NCI-H146 (cell line): ENCODE data around the gene ETDB.
"Not testable (repeated sequence)": the region's sequence is repeated elsewhere in the genome, so short reads cannot be mapped to it uniquely, and the experiment has no call there.

Experiments
- DNase-seq: peaks from one replicate; lab custom pipeline; 2025; lab: John Stamatoyannopoulos, UW

The ETDB gene

DNA sequence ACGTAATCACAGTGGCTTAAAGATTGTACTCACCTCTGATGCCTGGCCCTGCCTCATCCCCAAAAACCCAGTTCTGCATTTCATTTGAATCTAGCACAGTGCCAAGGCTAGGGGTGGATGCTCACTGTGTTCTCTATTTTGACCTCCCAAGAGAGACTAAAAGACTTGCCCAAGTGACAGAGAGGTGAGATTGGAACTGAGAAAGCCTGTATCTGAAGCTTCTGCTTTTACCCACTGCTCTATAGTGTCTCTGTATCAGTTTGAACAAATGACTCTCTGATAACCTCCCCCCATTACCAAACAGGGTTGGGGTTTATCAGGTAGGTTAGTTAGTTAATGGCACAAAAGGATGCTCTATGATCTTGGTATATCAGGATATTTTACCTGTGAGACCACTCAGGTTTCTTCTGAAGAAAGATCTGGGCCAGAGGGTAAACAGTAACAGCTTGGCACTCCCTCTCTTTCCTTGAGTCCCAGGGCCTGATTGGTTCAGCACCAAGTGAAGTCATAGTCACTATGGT, at the start of gene ETDB:
ETDB (minus strand) TSS at position 471 of the 521 bp plus-strand sequence. CDS start 1,265 bp downstream, outside the sequence.
- DNase-seq = not testable (repeated sequence)

DNA sequence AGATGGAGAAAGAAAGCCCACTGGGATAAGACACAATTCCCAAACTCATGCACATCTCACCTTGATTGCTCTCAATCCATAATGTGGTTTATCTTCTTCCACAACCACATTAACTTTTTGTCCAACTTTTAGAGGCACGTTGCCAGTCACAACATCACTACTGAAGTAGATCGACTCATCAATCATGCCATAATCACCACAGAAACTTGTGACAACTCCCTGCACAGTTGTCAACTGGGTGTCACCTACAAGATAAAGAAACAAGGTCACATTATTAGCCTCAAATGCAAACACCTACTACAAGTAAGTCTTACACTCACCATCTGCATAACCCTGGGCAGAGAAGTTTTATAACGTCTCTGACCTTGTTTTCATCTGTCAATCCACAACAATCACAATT, 49.2 kb upstream of the ETDB start:
- DNase-seq = not testable (repeated sequence)

DNA sequence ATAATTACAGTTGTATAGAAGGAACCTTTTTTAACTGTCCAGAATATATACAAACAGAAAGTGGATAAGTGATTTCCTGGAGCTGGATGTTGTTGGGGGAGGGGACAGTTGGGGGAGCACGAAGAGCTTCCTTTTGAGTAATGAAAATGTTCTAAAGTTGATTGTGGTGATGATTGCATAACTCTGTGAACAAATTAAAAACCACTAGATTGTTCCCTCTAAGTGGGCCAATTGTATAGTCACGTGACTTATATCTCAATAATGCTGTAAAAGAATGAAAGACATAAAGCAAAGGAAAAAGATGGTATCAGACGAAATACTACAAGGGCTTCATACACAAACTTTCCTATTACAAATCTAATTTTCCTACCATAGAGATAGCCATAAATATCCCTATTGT, 48.2 kb upstream of the ETDB start:
- no peak for DNase-seq

DNA sequence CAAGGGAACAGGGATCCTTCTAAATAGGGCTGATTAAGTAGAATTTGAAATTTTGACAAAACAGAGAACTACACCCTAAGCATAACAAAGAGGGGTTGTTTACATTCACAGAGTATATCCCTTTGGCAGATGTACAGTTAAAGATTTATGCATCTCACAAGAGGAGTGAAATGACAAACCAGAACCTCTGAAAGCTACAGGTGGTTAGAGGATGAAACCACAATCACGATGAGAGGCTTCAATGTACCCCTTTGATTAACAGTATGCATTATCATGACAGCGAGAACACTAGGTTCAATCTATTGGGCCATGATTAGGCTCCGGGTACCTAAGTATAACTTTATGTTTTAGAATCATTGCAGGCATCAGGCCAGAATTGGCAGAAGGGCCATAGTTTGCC, 34.4 kb upstream of the ETDB start:
- DNase-seq = not testable (repeated sequence)

DNA sequence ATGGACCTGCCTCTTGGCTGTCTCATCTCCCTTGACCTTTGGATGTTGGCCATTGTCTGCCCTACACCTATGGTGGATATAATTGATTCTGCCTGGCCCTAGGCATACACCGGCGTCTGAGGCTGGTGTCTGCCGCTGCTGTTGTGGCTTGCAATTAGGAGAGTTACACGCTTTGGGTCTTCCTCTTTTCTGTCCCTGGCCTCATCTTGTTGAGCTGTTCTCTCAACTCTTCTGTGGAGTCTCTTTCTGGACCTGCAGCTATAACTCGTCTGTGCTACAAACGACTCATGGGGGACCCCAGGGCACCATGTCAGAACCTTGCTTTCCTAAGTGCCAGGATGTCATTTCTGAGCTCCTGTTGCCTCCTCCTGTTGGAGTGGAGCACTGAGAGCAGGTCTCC, 5.8 kb upstream of the ETDB start:
- DNase-seq = not testable (repeated sequence)

DNA sequence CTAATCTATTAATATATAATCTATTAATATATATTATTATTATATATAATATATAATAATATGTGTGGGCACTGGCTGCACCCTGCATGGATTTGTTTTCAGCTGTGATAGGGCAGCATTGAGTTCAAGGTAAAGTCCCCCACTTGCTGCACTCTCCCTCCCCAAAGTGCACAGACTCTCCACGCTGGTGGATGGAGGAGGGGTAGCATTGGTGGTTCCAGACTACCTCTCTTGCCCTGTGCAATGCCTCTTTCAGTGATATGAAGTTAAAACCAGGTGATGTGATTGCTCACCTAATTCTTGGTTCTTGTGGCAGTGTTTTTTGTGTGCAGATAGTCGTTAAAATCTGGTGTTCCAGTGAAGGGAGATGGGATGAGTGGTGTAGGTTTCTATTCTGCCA, 4.3 kb downstream of the ETDB start:
- not testable (repeated sequence) for DNase-seq

DNA sequence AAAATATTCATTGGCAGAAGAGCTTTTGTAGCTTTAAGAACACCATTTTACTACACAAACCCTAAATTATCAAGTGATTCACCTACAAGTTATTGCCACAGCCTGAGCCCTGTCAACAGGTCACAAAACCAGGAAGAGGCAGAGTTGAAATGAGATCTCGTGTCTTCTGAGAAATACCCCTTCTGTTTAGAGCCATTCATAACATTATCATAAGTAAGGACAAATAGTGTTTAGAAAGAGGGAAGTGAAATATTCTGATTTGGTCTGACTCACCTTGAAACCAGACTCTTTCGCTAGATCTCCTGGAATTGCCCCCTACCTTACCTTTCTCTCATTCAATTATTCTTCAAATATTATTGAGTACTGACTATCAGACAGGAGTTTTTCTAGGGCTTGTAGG, 5.9 kb downstream of the ETDB start:
- DNase-seq = no peak

DNA sequence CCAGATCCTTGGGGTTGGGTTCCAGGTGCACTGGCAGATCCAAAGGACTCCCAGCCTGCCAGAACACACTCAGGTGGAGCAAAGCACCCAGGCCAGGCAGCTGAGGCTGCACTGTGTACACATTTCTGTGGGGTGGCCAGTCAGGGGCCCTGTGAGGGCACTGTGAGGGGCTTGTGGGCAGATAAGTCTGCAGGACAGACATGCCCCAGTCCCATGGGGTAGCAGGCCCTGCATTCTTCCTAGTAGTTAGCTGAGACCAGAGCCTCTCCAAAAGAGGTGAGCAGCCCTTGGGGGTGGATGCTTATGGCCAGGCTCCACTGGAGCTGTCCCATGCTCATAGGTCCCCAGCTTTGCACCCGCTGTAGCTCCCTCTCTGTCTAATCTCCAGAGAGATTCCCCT, 7.6 kb downstream of the ETDB start:
- no peak for DNase-seq

DNA sequence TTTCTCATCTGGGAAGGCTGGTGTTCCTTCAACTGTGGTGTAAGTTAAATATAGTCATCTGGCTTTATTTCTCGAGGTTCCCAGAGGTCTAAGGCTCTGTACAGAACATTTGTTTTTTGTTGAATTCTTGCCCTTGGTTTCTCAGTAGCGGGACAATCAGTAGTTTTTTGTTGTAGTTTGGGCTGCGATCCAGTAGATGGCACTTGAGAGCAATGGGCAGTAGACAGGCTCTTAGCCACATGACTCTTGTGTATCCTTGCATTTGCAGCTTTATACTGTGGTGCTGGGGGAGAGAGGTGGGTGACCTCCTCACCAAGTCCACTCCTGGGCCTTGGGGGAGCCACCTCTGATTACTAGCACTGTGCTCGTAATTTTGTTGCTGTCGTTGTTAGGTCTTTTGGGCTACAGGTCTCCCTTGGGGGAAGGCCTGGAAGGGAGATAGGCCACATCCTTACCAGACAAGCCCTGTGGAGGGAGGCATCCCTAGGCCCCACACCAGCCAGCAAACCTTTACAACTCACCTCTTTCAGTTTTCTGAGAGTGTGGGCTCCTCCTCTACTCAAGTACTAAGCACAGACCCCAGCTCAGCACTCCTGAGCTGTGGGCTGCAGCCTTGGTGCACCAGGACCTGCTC, 8.1 kb downstream of the ETDB start:
- no peak for DNase-seq

DNA sequence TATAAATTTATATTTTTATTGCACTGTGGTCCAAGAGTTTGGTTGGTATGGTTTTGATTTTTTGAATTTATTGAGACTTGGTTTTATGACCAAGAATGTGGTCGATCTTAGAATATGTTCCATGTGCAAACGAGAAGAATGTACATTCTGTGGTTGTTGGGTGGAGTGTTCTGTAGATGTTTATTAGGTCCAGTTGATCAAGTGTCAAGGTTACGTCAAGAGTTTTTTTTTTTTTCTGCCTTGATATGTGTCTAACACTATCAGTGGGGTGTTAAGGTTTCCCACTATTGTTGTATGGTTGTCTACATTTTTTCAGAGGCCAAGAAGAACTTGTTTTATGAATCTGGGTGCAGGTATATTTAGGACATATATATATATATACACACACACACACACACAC, 10.8 kb downstream of the ETDB start:
- no peak for DNase-seq

DNA sequence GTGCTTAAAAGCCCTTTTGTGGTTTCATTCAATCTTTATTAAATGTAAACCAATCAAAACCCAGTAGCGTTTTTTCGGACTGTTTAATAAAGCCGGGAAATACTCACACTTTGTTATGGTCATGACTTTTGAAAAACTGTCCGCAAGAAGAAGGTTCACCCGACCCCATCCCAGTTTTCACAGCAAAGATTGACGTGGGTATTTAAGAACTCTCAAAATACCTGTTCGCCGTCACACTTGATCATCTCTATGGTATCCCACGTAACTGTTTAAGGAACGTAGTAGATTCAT, 20.9 kb downstream of the ETDB start:
- DNase-seq = no peak

DNA sequence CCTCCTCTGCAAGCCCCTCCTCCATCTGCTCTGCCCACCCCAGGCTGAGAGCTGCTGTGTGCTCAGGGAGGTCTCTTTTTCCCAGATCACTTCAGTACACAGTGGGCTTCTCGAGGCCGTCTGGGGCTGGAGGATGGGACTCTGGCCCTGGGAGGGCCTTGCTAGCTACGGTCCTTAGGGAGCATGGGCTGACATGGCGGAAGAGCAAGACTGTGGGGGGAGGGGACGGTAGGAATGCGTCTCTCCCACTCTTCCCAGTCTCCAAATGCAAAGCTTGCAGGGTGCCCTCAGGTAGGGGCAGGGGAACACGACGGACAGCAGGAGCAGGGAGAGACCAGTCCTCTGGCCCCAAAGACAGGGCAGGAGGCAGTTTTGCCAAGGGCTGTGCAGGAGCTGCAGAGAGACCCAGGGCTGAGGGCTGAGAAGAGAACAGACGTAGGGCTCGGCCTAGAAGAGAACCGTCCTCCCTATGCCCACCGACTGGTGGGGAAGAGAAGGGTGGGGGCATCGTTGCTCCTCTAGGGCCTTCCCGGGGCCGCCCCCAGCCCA, 23.1 kb downstream of the ETDB start:
- DNase-seq = not testable (repeated sequence)

DNA sequence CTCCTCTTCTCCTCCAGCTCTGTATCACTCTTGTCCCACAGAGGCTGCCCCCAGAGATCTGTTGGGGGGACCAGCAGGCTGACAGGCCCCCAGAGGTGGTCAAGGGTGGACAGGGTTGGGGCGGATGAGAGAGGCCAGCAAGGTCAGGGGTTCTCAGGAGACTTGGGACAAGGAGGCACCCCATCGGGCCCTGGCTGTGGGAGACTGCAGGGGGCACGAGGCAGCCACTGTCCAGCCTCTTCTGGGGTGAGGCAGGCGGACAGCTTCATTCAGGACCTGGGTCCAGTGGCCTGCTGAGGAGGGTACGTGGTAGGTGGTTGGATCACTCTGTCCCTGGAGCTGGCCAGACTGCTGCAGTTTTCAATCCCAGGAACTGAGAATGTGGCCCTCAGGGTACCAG, 24.6 kb downstream of the ETDB start:
- no peak for DNase-seq

DNA sequence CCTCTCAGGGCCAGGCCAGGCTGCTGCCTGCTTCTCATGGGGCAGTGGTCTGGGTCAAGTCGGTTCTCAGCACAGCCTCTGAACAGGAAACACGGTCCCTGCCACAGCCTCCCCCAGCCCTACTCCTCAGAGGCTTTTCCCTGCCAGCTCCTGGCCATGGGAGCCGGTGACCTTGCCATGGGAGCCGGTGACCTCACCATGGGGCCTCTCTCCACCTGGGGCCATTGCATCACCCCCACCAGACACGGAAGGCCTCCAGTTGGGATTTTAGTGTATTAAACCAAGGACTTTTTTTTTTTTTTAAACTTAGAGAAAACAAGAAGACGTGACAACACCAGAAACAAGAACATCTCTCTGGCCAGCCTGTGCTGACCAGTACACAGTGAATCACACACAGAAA, 25.6 kb downstream of the ETDB start:
- no peak for DNase-seq

DNA sequence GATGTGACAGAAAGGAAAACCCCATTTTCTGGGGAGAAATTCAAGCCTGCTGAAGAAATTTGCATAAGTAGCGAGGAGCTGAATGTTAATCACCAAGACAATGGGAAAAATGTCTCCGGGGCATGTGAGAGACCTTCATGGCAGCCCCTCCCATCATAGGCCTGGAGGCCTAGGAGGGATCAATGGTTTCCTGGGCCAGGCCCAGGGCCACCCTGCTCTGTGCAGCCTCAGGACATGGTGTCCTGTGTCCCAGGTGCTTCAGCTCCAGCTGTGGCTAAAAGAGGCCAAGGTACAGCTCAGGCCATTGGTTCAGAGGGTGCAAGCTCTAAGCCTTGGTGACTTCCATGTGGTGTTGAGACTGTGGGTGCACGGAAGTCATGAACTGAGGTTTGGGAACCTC, 31.2 kb downstream of the ETDB start:
- no peak for DNase-seq

DNA sequence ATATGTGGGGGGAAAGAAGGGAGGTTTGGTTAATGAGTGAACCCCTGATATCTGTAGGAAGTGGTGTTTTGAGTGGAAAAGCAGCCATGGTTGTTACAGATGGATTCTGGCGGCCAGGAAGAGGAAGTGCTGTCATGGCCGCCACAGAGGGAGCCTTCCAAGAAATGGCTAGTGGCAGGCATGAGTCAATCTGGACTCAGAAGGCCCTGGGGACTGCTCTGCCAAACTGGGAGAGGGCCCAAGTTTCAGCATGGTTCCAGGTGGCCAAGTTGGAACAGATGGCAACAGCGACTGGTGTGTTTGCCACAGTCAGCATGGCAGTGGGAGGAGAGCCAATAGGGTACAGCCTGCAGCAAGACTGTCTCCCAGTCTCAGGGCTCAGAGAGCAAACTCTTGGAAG, 32.5 kb downstream of the ETDB start:
- no peak for DNase-seq

DNA sequence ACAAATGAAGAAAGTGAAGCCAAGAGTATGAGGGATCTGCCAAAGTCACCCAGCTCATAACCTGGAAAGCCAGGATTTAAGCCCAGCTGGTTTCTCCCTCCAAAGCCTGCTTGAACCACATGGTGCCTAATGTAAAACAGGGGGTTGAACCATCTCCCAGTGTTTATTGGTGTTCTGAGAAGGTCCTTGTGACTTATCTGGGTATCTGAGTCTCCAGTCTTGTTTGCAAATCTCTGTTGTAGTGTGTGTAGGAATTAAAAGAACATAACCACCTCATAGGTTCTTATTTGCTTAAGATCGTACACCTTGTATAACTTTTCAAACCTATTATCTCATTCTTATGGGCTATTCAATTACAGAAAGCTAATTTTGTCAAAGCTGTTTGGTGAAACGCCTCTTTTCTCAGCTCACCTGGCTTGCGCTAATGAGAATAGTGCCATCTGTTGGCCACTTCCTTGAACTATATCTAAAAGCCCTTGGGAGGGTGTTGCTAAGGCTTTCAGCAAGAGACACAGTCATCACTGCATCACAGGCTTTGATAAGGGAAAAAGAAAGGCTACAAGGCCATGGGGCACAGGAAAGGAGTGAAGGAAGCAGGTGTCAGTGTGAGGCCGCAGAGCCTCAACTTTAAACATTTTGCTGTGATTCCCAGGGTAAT, 34.0 kb downstream of the ETDB start:
- peak; percentile 55 for DNase-seq

DNA sequence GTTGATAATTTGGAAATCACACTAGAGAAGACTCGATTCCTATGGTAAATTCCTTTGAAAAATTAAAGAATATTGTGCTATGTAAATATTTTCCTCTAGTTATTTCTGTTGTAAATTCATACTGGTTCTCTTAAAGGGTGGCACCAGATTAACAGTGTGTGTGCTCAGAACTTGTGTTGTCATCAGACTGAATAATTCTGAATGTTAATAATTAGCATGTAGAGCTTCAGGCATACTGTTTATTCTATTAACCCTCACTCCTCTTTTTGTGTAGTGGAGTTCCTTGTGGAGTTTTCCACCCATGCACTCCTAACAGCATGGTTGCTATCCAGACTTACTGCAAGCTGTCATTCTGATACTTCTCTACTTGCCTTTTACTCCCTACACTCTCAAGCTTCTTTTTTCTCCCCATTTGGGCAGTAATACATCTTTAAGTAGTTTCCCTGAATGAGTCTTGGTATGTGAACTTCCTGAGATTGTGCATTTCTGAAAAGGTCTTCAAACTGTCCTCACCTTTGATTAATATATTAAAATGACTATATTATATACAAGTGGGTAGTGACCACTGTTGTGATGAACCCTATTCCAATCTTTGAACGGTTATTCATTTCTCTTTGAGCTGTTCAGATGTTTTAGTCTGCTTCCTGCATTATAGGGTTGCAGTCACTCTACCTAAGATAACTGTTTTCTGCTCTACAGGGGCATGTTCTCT, 38.5 kb downstream of the ETDB start:
- no peak for DNase-seq
